ENCODE measurements around the gene DPH6. TPM values are rescaled to one million over a fixed set of nuclear protein-coding genes. Genes with fewer than 3 reads are reported as not detected.

DPH6 gene
- total RNA-seq, 4 donors from 2014 or later, result 30.6 to 49.0 (median 36.8) TPM

GRCh38 chr15:35481992-35482391, 64.0 kb downstream of the DPH6 start:
- 61 to 64% methylated on average over 2 of the region's 2 CpGs for WGBS, 2 donors
- no peak overlapping the region for H3K4me3 ChIP-seq (replicated peaks in 1 of 3)
- H3K36me3 ChIP-seq, result no peaks in the 10 kb centered on the region
- no peaks in the 10 kb centered on the region for H3K4me1 ChIP-seq
- no peaks in the 10 kb centered on the region for H3K9me3 ChIP-seq
- no peaks in the 10 kb centered on the region for H3K27me3 ChIP-seq
- no peak for TF ChIP-seq POLR2A (IDR thresholded peaks at IDR 0.05)
- TF ChIP-seq CTCF (IDR thresholded peaks at IDR 0.05), result no peak
- DNase-seq, result peak; percentile 3 to 22
- intact Hi-C loops (cut with DNase I), result no loop called here
- no peak overlapping the region for H3K27ac ChIP-seq

- DNase-seq, result no peak
- 96 to 98% methylated on average over 1 of the region's 1 CpG for WGBS, 2 donors
- Histone ChIP-seq H3K4me1 (no peaks in the 10 kb centered on the region), H3K4me3 (replicated peaks in 1 of 3) (no peak overlapping the region), H3K9me3 (no peaks in the 10 kb centered on the region), H3K36me3 (no peaks in the 10 kb centered on the region), H3K27me3 (no peaks in the 10 kb centered on the region), H3K27ac (no peak overlapping the region)
- TF ChIP-seq POLR2A (IDR thresholded peaks at IDR 0.05) (no peak), CTCF (IDR thresholded peaks at IDR 0.05) (no peak)
- intact Hi-C loops (cut with DNase I), result no loop called here
Measured at GRCh38 chr15:35481064-35481463, 64.9 kb downstream of the DPH6 start.

- WGBS, 2 donors, result 88 to 91% methylated on average over 1 of the region's 1 CpG
- Histone ChIP-seq H3K36me3 (no peaks in the 10 kb centered on the region), H3K9me3 (no peaks in the 10 kb centered on the region), H3K4me3 (replicated peaks in 1 of 3) (no peak overlapping the region), H3K27me3 (no peaks in the 10 kb centered on the region), H3K4me1 (no peaks in the 10 kb centered on the region), H3K27ac (no peak overlapping the region)
- DNase-seq, result no peak
- intact Hi-C loops (cut with DNase I), result no loop called here
- no peak for TF ChIP-seq POLR2A (IDR thresholded peaks at IDR 0.05)
- TF ChIP-seq CTCF (IDR thresholded peaks at IDR 0.05), result no peak
Measured at GRCh38 chr15:35479423-35479822, 66.5 kb downstream of the DPH6 start.

GRCh38 chr15:35477312-35478262, 68.4 kb downstream of the DPH6 start:
- 89 to 91% methylated on average over 4 of the region's 4 CpGs for WGBS, 2 donors
- DNase-seq, result no peak
- Histone ChIP-seq H3K4me3 (replicated peaks in 1 of 3) (no peak overlapping the region), H3K27me3 (no peaks in the 10 kb centered on the region), H3K36me3 (no peaks in the 10 kb centered on the region), H3K4me1 (no peaks in the 10 kb centered on the region), H3K9me3 (no peaks in the 10 kb centered on the region), H3K27ac (no peak overlapping the region)
- TF ChIP-seq POLR2A (IDR thresholded peaks at IDR 0.05), result no peak
- TF ChIP-seq CTCF (IDR thresholded peaks at IDR 0.05), result no peak
- intact Hi-C loops (cut with DNase I), result no loop called here

GRCh38 chr15:35471024-35471423, 74.9 kb downstream of the DPH6 start:
- DNase-seq, result no peak
- intact Hi-C loops (cut with DNase I), result no loop called here
- H3K27ac ChIP-seq, result no peak overlapping the region
- no peaks in the 10 kb centered on the region for H3K36me3 ChIP-seq
- H3K27me3 ChIP-seq, result no peaks in the 10 kb centered on the region
- no peak for TF ChIP-seq CTCF (IDR thresholded peaks at IDR 0.05)
- no peaks in the 10 kb centered on the region for H3K9me3 ChIP-seq
- no peak overlapping the region for H3K4me3 ChIP-seq (replicated peaks in 1 of 3)
- no peaks in the 10 kb centered on the region for H3K4me1 ChIP-seq

Data from thyroid gland (tissue), 4 donors.